H7 (cell line): Measurements from ENCODE around the gene PTPRJ. TPM values are rescaled to one million over a fixed set of nuclear protein-coding genes. Genes with fewer than 3 reads are reported as not detected.

Experiments used
- DNase-seq: peaks from one replicate; pipeline ENCODE4 v3.0.0; 2012
- H3K27me3 ChIP-seq: 2 replicates; pipeline ENCODE4 v1.6.0; 2011; ENCODE audit warnings: mild to moderate bottlenecking, low read length; ENCODE audit not compliant: control insufficient read depth, insufficient read depth
- H3K36me3 ChIP-seq: replicated peaks from 2 replicates; pipeline ENCODE4 v1.5.1; 2011; ENCODE audit warnings: low read length; ENCODE audit not compliant: control insufficient read depth, insufficient read depth
- H3K4me3 ChIP-seq: 2 replicates; pipeline ENCODE4 v1.5.1; 2011; ENCODE audit warnings: low read depth, mild to moderate bottlenecking, control low read depth, low read length, moderate library complexity; ENCODE audit not compliant: insufficient read depth
- total RNA-seq: library from RNA; depleted of rRNA; stranded (reverse); fragments of >200 nt; shearing (Covaris generic); gene quantifications from 2 replicates; pipeline ENCODE4 v1.2.3, GENCODE V29; 2014

PTPRJ gene
- total RNA-seq, 1 experiment from 2014 or later, result 10.0 TPM

- Histone ChIP-seq H3K4me3 (no peak overlapping the region), H3K36me3 (no peaks in the 10 kb centered on the region), H3K27me3 (no peaks in the 10 kb centered on the region)
- no peak for DNase-seq
These were observed 45.1 kb downstream of the PTPRJ start for GRCh38 chr11:48025293-48025983.

- Histone ChIP-seq H3K27me3 (no peaks in the 10 kb centered on the region), H3K36me3 (no peaks in the 10 kb centered on the region), H3K4me3 (no peak overlapping the region)
- no peak for DNase-seq
These were observed 45.6 kb downstream of the PTPRJ start for GRCh38 chr11:48025984-48026340.

DNA sequence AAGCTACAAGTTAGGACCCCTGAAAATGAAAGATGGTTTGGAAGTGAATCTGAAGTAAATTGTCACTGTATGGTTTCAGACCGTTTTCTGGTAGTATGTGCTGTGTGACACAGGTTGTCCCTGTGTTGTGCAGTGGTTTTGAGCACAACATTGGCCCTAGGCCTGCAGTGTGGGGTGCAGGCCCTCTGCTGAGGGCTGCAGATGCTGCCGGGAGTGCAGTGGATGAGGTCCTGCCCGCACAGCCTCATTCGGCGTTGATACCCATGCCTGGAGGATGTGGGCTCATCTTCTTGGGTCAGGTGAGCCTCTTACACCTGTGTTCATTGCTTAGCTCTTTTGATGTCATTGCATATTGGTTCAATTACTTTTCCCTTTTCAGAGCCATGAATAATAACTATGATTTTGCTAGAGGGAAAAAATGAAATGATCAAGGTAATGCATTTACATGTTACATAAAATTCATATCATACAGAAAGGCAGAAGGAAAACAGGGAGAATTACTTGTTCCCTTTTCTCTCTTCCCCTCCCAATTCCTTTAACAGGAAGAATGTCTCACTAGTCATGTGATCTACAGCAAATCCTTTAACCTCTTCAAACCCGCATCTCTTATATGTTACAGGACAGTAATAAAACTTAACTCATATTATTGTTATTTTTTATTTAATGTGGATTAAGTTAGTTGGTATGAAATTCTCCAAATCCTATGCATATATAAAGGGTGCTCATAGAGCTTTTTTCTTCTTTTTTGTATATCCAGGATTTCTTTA lies 48.7 kb downstream of the PTPRJ start:
- DNase-seq, result no peak
- Histone ChIP-seq H3K27me3 (no peaks in the 10 kb centered on the region), H3K36me3 (no peaks in the 10 kb centered on the region), H3K4me3 (no peak overlapping the region)

- H3K4me3 ChIP-seq, result no peak overlapping the region
- no peaks in the 10 kb centered on the region for H3K27me3 ChIP-seq
- no peak for DNase-seq
- no peaks in the 10 kb centered on the region for H3K36me3 ChIP-seq
These were observed 49.4 kb downstream of the PTPRJ start for GRCh38 chr11:48029681-48030290.

DNA sequence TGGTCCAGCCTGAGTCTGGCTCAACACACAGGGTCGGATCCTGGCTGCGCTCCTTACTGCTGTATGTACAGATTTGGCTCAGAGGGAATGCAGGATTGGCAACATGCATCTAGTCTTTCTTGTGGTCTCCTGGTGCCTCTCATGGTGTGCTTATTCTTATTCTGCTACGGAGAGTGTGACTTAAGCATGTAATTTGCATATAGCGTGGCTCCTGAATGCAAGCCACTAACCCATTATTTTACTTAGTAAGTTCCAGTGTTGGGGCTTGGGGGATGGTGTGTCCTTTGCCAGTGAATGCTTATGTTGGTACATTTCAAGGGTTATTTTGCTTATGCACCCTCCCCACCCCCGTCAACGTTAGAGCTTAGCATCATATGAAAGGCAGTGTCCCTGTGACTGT lies 51.2 kb downstream of the PTPRJ start:
- no peak overlapping the region for H3K4me3 ChIP-seq
- peaks cover 1% of the 10 kb centered on the region; the same call in 1 of the 2 replicates for H3K36me3 ChIP-seq
- DNase-seq, result no peak
- no peaks in the 10 kb centered on the region for H3K27me3 ChIP-seq

DNA sequence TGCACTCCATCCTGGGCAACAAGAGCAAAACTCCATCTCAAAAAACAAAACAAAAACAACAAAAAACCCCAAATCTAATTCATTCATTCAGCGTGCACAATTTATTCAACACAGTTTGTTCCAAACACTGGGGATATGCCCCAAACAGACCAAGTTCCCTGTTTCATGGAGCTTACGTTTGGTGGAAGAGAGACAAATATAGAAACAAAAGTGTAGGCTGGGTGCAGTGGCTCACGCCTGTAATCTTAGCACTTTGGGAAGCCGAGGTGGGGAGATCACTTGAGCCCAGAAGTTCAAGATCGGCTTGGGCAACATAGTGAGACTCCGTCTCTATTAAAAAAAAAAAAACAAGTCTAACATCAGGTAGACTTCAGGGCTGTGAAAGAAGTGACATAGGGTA lies 52.4 kb downstream of the PTPRJ start:
- no peaks in the 10 kb centered on the region for H3K27me3 ChIP-seq
- H3K36me3 ChIP-seq, result peaks cover 1% of the 10 kb centered on the region; the same call in 1 of the 2 replicates
- no peak for DNase-seq
- no peak overlapping the region for H3K4me3 ChIP-seq

DNA sequence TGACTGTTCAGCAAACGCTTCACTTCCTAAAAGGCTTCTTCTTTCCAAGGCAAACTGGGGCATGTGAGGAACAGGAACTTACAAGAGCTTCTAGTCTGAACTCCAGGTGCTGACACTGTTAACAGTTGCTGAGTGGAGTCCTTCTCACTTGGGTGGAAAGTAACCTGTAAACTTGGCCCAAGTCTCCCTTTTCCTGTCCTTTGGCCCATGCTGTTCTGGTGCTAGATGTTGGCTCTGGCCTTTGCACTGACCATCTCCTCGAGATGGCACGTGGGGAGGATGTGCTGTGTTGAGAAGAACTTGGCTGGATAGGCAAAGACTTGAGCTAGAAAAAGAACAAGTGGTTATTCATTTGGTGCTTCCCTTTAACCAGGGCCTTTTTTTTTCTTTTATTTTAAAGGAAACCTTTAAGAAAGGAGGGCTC lies 53.6 kb downstream of the PTPRJ start:
- no peak for DNase-seq
- peaks cover 1% of the 10 kb centered on the region; the same call in 1 of the 2 replicates for H3K36me3 ChIP-seq
- no peaks in the 10 kb centered on the region for H3K27me3 ChIP-seq
- no peak overlapping the region for H3K4me3 ChIP-seq

- Histone ChIP-seq H3K4me3 (no peak overlapping the region), H3K36me3 (peaks cover 1% of the 10 kb centered on the region; the same call in 1 of the 2 replicates), H3K27me3 (no peaks in the 10 kb centered on the region)
- no peak for DNase-seq
These were observed 54.8 kb downstream of the PTPRJ start for GRCh38 chr11:48034926-48035871.

- no peak for DNase-seq
- Histone ChIP-seq H3K27me3 (no peaks in the 10 kb centered on the region), H3K36me3 (peaks cover 1% of the 10 kb centered on the region; the same call in 1 of the 2 replicates), H3K4me3 (no peak overlapping the region)
These were observed 55.7 kb downstream of the PTPRJ start for GRCh38 chr11:48036011-48036410.

GRCh38 chr11:48036466-48036865 lies 56.1 kb downstream of the PTPRJ start:
- Histone ChIP-seq H3K36me3 (peaks cover 1% of the 10 kb centered on the region; the same call in 1 of the 2 replicates), H3K4me3 (no peak overlapping the region)
- no peak for DNase-seq

GRCh38 chr11:48037709-48038468 lies 57.5 kb downstream of the PTPRJ start:
- Histone ChIP-seq H3K27me3 (no peaks in the 10 kb centered on the region), H3K36me3 (peaks cover 1% of the 10 kb centered on the region; the same call in 1 of the 2 replicates), H3K4me3 (no peak overlapping the region)
- no peak for DNase-seq

More at GRCh38 chr11:48036466-48036865, 56.1 kb downstream of the PTPRJ start:
- no peaks in the 10 kb centered on the region for H3K27me3 ChIP-seq

DNA sequence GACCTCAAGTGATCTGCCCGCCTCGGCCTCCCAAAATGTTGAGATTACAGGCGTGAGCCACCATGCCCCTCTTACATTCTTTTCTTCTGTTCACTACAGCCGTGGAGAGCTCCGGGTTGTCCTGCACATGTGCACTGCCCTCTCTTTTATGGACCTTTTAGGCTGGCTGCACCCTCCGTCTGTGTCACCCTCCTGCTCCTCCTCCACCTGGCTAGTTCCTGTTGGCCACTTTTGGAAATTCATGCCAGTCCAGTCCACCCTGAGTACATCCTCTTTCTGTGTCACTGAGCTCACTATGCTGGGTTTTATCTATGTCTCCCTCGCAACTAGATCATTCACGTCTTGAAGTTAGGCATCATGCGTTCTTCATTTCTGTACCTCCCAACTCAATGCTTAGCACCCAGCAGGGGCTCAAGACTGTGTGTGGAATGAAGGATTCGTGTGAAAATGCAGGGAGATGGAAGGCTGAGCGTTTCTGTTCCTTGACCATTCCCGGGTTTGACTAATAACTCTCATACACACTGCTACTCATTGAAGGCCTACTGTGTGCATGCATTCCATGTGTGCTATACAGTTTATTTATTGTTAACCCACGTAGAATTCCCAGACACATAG lies 60.6 kb downstream of the PTPRJ start:
- Histone ChIP-seq H3K27me3 (no peaks in the 10 kb centered on the region), H3K4me3 (no peak overlapping the region), H3K36me3 (no peaks in the 10 kb centered on the region)
- DNase-seq, result no peak
